Measurements from ENCODE around the gene DCHS2. TPM values are rescaled to one million over a fixed set of nuclear protein-coding genes. Genes with fewer than 3 reads are reported as not detected.

The DCHS2 gene
- total RNA-seq, 1 donor from 2014 or later = 97.4 TPM

- H3K27me3 Mint-ChIP-seq (ENCODE audit: unreplicated experiment) = peaks cover 1% of the 10 kb centered on the region
- no peak for DNase-seq
- peaks cover 5% of the 10 kb centered on the region for H3K9me3 Mint-ChIP-seq (ENCODE audit: unreplicated experiment)
- peaks cover 5% of the 10 kb centered on the region for H3K4me1 Mint-ChIP-seq (ENCODE audit: low read depth, unreplicated experiment)
- TF ChIP-seq CTCF (IDR thresholded peaks at IDR 0.05; ENCODE audit: partially characterized antibody, unreplicated experiment) = no peak
- H3K4me3 Mint-ChIP-seq (ENCODE audit: unreplicated experiment) = no peak overlapping the region
- H3K27ac Mint-ChIP-seq (ENCODE audit: unreplicated experiment) = no peak overlapping the region
- no peaks in the 10 kb centered on the region for H3K36me3 Mint-ChIP-seq (ENCODE audit: unreplicated experiment)
Observed at GRCh38 chr4:154456889-154457288, 34.7 kb downstream of the DCHS2 start.

- H3K27ac Mint-ChIP-seq (ENCODE audit: unreplicated experiment) = no peak overlapping the region
- H3K27me3 Mint-ChIP-seq (ENCODE audit: unreplicated experiment) = peaks cover 3% of the 10 kb centered on the region
- DNase-seq = no peak
- peaks cover 5% of the 10 kb centered on the region for H3K9me3 Mint-ChIP-seq (ENCODE audit: unreplicated experiment)
- no peaks in the 10 kb centered on the region for H3K36me3 Mint-ChIP-seq (ENCODE audit: unreplicated experiment)
- H3K4me3 Mint-ChIP-seq (ENCODE audit: unreplicated experiment) = no peak overlapping the region
- TF ChIP-seq CTCF (IDR thresholded peaks at IDR 0.05; ENCODE audit: partially characterized antibody, unreplicated experiment) = no peak
- H3K4me1 Mint-ChIP-seq (ENCODE audit: low read depth, unreplicated experiment) = peaks cover 8% of the 10 kb centered on the region
Observed at GRCh38 chr4:154456240-154456639, 35.4 kb downstream of the DCHS2 start.

GRCh38 chr4:154455111-154455510 lies 36.5 kb downstream of the DCHS2 start:
- TF ChIP-seq CTCF (IDR thresholded peaks at IDR 0.05; ENCODE audit: partially characterized antibody, unreplicated experiment) = no peak
- no peak overlapping the region for H3K4me3 Mint-ChIP-seq (ENCODE audit: unreplicated experiment)
- DNase-seq = no peak
- H3K27me3 Mint-ChIP-seq (ENCODE audit: unreplicated experiment) = peaks cover 1% of the 10 kb centered on the region
- peaks cover 5% of the 10 kb centered on the region for H3K9me3 Mint-ChIP-seq (ENCODE audit: unreplicated experiment)
- H3K27ac Mint-ChIP-seq (ENCODE audit: unreplicated experiment) = no peak overlapping the region
- H3K36me3 Mint-ChIP-seq (ENCODE audit: unreplicated experiment) = no peaks in the 10 kb centered on the region
- H3K4me1 Mint-ChIP-seq (ENCODE audit: low read depth, unreplicated experiment) = peaks cover 8% of the 10 kb centered on the region

- no peak for DNase-seq
- peaks cover 1% of the 10 kb centered on the region for H3K27me3 Mint-ChIP-seq (ENCODE audit: unreplicated experiment)
- H3K9me3 Mint-ChIP-seq (ENCODE audit: unreplicated experiment) = peaks cover 5% of the 10 kb centered on the region
- no peak overlapping the region for H3K27ac Mint-ChIP-seq (ENCODE audit: unreplicated experiment)
- H3K36me3 Mint-ChIP-seq (ENCODE audit: unreplicated experiment) = no peaks in the 10 kb centered on the region
- no peak for TF ChIP-seq CTCF (IDR thresholded peaks at IDR 0.05; ENCODE audit: partially characterized antibody, unreplicated experiment)
- no peak overlapping the region for H3K4me3 Mint-ChIP-seq (ENCODE audit: unreplicated experiment)
- H3K4me1 Mint-ChIP-seq (ENCODE audit: low read depth, unreplicated experiment) = peaks cover 8% of the 10 kb centered on the region
Observed at GRCh38 chr4:154454710-154455109, 36.9 kb downstream of the DCHS2 start.

GRCh38 chr4:154452798-154453346 lies 38.7 kb downstream of the DCHS2 start:
- Mint-ChIP-seq H3K36me3 (ENCODE audit: unreplicated experiment) (no peaks in the 10 kb centered on the region), H3K9me3 (ENCODE audit: unreplicated experiment) (peaks cover 6% of the 10 kb centered on the region), H3K4me1 (ENCODE audit: low read depth, unreplicated experiment) (peaks cover 16% of the 10 kb centered on the region), H3K4me3 (ENCODE audit: unreplicated experiment) (no peak overlapping the region), H3K27ac (ENCODE audit: unreplicated experiment) (no peak overlapping the region), H3K27me3 (ENCODE audit: unreplicated experiment) (peaks cover 3% of the 10 kb centered on the region)
- no peak for TF ChIP-seq CTCF (IDR thresholded peaks at IDR 0.05; ENCODE audit: partially characterized antibody, unreplicated experiment)
- DNase-seq = no peak

Measured in glutamatergic neuron (in vitro differentiated cells).